ENCODE measurements around the gene LINC00632.
"Not testable (repeated sequence)": the region's sequence is repeated elsewhere in the genome, so short reads cannot be mapped to it uniquely, and the experiment has no call there.

LINC00632 gene

DNA sequence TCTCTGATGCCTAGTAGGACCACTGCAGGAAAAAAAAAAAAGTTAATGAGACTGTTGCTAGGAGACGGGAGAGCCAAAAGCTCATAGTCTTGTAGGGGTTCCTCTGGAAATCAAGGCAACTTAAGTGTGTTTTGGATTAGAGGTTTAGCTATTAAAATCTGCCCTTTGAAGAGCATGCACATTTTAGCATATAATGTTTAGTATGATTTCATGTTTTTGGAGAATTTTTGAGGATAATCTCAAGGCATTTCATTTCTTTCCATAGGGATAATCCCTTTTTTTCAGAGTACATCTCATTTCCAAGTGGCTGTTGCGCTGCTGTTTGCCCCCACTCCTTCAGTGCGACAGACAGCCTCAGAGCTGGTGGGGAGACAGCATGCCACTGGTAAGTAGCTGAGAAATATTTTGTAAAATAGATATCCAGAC is at the start of gene LINC00632:
Gene LINC00632 (plus strand): TSS at position 339 of the 426 bp plus-strand sequence.
- FAIRE-seq (no peak), DNase-seq (ENCODE audit: insufficient read length, low spot score) (no peak)

DNA sequence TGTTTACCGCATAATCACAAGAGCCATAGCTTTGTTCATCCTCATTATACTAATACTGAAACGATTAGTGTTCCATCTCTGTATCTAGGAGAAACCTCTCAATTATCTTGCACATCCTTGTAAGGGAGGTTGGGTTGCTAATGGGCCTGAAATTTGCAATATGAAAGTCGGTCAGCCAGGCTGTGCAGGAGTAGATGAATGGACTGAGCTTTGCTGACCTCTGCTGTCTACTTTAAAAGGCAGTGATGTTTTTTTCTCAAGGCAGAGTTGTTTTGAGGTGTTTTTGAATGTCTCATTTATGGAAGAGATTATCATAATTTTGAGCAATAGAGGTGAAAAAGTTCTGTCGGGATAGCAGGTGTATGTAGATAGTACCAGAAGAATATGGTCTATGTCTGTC is 47.9 kb upstream of the LINC00632 start:
- DNase-seq (ENCODE audit: insufficient read length, low spot score) (no peak), FAIRE-seq (no peak)

DNA sequence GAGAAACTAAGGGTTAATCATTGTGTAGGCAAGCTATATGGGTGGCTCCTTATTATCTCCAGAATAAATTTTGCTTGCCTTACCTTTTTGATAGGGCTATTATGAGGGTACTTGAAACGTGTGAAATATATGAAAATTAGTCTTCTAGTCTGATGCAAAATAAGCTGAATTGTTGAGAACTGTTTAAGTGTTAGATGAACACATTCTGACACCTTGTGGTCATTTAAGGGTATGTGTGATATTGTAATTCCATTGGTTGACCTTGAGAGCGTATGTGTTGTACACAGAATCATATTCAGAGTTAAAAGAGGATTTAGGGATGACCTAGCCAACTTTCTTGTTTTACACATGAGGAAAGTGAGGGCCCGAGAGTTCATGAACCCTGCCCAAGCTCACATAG is 44.6 kb upstream of the LINC00632 start:
- DNase-seq (ENCODE audit: insufficient read length, low spot score), result no peak
- FAIRE-seq, result no peak

DNA sequence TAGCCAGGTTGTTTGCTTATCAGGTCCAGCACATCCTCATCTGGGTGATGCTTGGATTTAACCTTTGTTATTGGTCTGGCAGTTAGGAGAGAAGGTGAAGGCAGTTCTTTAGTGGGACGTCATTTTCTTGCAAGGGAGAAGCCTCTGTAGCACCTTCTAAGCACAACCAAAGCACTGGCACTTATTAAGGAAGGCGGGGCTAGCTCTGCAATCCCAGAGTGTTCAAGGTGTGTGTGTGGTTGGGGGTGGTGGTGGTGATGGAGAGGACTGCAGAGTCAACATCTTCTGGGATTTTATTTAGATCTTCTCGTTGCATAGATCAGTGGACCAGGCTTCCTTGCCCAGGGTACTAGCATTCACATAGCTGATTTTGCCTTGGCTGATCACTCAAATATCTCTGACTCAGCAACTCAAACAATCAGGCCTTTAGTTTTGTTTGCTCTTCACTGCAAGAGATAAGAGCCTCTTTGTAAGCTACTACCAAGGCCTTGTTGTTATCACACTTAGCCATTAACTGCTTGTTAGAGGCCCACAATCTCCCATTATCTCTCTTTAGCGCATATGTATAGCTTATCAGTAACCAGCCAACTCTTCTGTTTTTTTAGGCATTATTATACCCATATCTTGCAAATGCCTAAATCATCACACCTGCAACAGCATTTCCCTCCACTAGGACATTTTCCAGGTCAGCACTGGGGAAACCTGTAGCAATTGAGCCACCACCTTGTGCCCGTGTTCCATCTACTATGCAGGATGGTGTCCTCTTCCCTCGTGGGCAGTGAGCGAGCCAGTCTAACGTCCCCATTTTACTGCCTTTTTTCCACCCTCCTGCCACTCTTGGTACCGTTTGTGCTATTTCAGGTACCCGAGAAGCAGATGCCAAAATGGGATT is 36.5 kb upstream of the LINC00632 start:
- no peak for DNase-seq (ENCODE audit: insufficient read length, low spot score)
- no peak for FAIRE-seq

DNA sequence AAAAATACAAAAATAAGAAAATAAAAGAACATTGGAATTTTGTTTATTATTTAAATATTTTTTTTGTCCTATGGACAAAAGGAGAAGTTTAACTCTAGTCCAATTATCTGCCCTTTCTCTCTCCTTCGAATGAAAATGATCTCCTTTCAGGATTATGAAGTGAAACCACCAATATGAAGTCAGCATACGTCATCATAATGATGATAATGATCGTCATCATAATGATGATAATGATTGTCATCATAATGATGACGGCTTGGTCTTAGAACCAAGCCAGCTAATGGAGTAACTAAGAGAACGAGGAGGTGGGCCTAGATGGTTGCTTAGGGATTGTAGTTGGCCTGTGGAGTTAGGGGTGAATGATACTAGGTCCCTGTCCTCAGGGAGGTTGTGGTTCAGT is 21.9 kb upstream of the LINC00632 start:
- no peak for FAIRE-seq

DNA sequence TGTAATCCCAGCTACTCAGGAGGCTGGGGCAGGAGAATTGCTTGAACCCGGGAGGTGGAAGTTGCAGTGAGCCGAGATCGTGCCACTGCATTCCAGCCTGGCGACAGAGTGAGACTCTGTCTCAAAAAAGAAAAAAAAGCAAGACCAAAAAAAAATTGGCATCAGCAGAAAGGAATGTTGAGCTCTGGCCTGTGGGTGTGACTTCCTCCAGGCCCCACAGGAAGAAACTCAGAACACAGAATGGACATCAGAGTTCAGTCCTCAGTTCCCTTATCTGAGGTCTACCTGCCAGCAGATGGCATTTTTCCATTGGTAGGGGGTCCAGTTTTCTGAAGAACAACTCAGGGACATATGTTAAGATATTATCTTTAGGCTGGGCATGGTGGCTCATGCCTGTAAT is 18.0 kb upstream of the LINC00632 start:
- DNase-seq (ENCODE audit: insufficient read length, low spot score); FAIRE-seq: not testable (repeated sequence)

More for the DNA sequence above, 21.9 kb upstream of the LINC00632 start:
- DNase-seq (ENCODE audit: insufficient read length, low spot score), result no peak

DNA sequence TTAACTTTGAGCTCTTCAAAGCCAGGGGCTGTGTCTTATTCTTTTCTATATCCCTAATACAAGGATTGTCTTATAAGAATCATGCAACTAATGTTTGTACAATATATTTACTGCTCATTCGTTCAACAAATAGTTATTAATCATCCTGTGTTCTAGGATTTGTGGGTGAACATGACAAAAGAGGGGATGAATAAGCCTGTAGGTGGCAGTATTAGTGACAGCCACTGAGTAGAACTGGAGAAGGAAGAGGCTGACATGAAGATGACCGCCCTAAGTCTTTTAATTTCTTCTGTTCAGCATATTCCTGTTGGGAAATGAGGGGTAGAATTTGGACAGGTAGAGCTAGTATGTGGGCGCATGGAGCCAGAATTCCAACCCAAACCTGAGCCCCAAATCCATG is 11.9 kb upstream of the LINC00632 start:
- FAIRE-seq (no peak), DNase-seq (ENCODE audit: insufficient read length, low spot score) (no peak)

DNA sequence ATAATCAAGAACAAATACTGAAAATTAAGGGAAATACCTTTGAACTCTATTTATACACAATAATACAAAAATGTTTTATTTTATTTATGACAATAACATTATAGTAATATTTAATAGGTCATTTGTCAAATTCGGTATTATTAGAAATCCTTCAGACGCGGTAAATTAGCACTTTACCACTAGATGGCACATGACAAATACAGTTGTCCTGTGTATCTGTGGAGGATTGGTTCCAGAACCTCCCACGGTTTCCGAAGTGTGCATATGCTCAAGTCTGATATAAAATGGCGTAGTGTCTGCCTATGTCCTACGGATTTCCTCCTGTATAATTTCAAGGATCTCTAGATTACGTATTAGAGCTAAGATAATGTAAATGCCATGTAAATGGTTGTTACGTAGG is 8.1 kb upstream of the LINC00632 start:
- DNase-seq (ENCODE audit: insufficient read length, low spot score) (no peak), FAIRE-seq (no peak)

DNA sequence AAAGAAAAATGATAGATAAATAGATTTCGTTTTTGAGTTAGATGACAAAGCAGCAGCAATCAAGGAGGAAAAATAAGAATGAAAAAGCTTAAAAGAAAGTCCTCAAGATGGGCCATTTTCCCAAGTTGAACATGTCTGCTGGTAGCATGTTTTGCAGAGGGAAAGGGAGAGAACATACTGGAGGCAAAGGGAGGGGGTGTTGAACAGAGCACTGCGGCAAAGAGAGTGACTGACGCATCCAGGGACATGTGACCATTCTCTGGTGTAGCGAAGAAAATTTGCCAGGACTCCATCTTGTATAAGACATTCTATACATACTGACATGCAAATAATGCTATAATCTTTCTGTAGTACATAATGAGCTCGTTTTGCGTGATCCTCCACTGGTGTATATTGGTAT is 1.2 kb downstream of the LINC00632 start:
- FAIRE-seq (no peak), DNase-seq (ENCODE audit: insufficient read length, low spot score) (no peak)

DNA sequence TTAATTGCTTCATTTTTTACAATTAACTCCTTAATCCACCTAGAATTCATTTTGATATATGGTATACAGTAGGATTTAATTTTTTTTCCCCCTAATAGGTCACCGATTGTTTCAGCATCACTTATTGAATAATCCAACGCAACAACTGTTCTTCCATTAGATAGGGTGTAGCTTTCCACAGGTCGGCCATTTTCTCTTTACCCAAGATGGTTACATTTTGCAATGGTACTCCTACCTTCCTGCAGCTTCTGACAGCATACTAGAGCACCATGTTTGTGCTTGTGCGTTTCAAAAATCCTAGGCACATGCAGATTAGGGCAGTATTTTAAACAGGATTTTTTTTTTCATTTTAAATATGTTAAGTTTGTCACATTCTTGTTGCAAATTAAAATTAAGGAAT is 2.3 kb downstream of the LINC00632 start:
- DNase-seq (ENCODE audit: insufficient read length, low spot score) (no peak), FAIRE-seq (no peak)

DNA sequence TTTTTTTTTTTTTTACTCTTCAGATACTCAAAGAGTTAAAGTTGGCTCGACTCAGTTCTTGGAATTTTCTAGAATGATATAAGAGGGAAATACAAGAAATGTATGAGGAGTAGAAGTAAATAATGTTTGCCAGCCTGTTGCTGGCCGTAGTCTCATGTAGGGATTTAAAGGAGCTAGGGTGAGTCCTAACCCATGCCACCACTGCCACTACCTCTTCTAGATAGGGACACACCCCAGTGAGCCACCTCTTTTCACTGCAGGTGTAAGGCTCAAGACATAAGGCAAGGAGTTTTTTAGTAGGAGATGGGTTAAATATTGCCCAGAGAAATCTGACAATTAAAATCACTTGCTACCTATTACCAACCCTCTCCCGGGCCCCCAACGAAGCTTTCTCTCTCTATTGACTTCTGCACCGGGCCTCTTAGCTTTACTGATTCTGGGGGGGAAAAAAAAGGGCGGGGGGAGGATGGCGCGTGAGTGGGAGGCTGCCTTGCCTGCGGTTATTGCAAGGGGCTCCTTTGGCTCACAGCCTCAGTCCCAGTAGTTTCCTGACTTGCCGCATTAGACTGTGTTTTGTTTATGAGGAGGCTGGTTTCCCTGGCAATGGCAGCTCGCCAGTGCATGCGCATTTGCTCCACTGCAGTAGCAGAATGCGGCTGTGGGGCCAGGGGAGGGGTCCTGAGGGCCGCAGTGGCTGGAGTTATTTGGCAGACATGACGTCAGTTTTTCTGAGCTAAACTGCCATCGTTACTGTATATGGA is 3.0 kb downstream of the LINC00632 start:
- FAIRE-seq, result no peak
- no peak for DNase-seq (ENCODE audit: insufficient read length, low spot score)

DNA sequence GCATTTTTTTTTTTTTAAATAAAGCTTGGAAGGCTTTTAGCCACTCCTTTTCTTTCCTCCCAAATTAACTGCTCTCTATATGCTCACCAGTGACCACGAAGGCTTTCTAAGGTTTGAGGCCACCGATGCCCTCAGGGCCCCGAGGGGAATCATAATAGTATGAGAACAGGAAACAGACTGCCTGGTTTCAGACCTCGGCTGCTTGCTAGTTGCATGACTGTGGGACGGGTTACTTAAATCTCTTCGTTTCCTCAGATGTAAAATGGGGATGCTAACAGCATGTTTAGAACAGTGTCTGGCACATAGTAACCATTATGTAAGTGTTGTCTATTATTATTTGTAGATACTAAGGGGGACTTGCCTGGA is 3.6 kb downstream of the LINC00632 start:
- DNase-seq (ENCODE audit: insufficient read length, low spot score) (no peak), FAIRE-seq (no peak)

DNA sequence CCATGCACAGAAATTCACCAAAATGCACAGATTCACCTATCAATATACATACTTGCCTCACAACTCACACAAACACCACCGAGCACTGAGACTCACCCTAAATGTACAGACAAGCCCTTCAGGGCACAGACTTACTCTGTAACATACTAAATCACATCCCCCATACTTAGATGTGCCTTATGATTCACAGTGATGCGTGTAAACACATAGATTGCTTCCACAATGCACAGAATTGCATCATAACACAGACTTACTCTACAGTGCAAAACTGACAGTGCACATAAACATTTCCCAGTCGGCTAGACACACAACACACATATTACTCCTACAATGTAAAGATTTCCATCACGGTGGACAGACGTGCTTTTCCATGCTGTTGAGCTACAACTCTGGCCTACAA is 6.2 kb downstream of the LINC00632 start:
- DNase-seq (ENCODE audit: insufficient read length, low spot score), result no peak
- no peak for FAIRE-seq

DNA sequence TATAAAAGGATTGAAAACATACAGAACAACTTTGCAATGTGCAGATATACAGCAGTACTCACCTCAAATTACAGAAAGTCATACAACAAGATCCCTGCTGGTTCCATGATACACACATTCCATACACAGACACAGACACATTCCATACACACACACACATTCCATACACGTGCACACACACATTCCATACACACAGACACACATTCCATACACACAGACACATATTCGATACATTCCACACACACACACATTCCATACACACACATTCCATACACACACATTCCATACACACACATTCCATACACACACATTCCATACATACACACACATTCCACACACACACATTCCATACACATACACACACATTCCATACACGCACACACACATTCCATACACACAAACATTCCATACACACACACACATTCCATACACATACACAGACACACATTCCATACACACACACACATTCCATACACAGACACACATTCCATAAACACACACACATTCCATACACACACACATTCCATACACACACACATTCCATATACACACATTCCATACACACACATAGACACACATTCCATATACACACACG is 13.7 kb downstream of the LINC00632 start:
- no peak for DNase-seq (ENCODE audit: insufficient read length, low spot score)
- FAIRE-seq, result peak; percentile 67

DNA sequence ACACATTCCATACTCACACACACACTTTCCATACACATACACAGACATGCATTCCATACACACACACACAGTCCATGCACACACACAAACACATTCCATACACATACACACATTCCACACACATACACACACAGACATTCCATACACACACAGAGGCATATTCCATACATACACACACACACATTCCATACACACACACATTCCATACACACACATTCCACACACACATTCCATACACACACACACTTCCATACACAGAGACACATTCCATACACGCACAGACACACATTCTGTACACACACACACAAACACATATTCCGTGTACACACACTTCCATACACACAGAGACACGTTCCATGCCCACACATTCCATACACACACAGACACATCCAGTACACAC is 14.8 kb downstream of the LINC00632 start:
- FAIRE-seq (no peak), DNase-seq (ENCODE audit: insufficient read length, low spot score) (no peak)

DNA sequence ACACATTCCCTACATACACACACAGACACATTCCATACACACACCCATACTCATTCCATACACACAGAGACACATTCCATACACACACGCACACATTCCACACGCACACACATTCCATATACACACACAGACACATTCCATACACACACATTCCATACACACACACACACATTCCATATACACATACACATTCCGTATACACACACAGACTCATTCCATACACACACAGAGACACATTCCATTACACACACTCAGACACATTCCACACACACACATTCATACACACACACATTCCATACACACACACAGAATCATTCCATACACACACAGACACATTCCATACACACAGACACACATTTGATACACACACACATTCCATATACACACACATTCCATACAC is 15.2 kb downstream of the LINC00632 start:
- no peak for DNase-seq (ENCODE audit: insufficient read length, low spot score)
- FAIRE-seq, result no peak

DNA sequence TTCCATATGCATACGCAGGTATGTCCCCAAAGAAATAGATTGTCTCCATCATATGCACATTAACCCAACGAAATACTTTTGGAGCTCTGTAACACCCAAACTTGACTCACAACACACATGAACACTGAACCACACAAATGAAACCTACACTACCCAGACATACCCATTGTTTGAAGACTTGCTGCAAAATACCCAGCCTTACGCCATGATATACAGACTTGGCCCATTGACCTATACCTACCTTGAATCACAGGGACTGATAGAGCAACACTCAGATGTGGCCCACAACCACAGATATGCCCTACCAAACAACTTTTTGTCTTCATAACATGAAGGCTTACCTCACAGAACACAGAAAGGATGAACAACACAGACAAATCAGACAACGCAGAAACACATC is 15.9 kb downstream of the LINC00632 start:
- DNase-seq (ENCODE audit: insufficient read length, low spot score) (no peak), FAIRE-seq (no peak)

DNA sequence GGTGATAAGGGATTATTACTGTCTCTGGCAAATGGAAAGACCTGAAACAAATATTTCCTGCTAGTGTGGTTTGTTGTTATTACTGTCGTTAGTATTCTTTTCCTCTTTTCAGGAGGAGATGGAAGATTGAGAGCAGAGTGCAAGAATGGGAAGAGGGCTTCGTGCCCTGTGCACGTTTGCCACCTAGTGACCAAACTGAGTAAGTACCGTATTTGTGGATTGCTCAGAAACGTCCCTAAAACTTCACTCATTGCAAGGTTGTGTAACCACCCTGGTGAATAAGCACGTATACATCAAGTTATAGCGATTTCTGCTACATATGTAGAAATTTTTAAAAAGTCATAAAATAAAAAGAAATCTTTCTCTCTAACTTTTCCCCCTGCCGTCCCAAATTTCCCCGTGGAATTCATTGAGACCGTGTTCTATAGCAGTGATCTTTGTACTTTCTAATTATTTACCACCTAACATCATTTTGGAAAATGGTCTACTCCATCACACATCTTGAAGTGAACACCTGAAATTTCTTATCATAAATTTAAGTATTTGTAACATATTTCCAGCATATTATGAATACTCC is 24.3 kb downstream of the LINC00632 start:
- no peak for DNase-seq (ENCODE audit: insufficient read length, low spot score)
- FAIRE-seq, result no peak

DNA sequence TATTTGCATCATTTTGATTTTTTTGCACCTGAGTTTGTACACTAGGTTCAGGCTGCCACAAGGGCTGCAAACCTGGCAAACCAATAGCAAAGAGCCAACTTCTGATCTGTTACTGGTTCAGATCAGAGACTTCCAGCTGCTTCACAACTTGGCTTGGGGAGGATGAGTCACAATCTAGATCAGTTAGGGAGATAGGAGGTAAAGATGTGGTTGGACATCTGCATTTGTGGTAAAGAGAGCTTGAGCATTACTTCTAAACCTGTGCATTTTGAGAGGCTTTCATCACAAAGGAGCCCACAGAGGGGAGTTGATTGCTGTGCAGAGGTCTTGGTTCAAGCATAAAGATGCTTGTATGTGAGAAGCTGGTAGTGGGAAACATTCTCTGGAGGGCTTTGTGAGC is 34.5 kb downstream of the LINC00632 start:
- no peak for FAIRE-seq
- no peak for DNase-seq (ENCODE audit: insufficient read length, low spot score)

DNA sequence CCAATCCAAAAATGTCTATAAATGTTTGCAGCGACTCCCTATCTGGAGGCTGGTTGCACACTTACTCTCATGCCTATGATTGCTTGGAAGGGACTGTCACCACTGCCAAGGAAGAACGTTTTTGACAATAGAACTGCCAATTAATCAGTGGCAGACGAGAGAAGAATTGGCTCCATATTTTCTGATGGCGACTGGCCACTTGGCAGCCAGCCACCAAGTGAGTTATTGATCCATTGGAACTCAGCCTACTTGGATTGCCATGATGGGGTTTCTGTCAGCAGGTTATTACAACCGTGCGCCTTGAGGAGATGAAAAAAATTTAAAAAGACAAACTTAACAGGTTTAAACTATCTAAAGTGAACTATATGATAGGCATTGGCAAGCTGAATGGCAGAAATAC is 47.4 kb downstream of the LINC00632 start:
- FAIRE-seq (no peak), DNase-seq (ENCODE audit: insufficient read length, low spot score) (no peak)

DNA sequence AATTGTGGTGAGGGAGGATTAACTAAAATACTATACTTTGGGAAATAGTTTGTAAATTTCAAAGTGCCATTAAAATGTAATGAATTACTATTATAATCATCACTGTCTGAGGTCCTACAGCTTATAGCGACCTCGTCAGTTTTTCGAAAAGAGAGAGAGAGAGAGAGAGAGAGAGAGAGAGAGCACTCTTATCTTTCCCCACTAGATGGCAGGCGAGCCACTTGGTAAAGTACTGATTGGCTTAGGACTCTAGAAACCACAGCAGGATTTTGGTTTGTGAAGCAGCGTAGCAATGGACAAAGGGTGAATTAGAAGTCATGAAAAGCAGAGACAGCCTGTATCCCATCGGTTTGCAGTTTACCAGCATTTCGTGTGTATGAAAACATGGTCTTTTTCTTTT is 52.5 kb downstream of the LINC00632 start:
- no peak for FAIRE-seq
- DNase-seq (ENCODE audit: insufficient read length, low spot score), result no peak
